DMS 273 treated with DMSO at 0.1 percent for 48 hours (cell line): Measurements from ENCODE around the gene FYN.
"Not testable (repeated sequence)": the region's sequence is repeated elsewhere in the genome, so short reads cannot be mapped to it uniquely, and the experiment has no call there.

Experiments used
- DNase-seq: peaks from one replicate; lab custom pipeline; 2025; lab: John Stamatoyannopoulos, UW

FYN gene

DNA sequence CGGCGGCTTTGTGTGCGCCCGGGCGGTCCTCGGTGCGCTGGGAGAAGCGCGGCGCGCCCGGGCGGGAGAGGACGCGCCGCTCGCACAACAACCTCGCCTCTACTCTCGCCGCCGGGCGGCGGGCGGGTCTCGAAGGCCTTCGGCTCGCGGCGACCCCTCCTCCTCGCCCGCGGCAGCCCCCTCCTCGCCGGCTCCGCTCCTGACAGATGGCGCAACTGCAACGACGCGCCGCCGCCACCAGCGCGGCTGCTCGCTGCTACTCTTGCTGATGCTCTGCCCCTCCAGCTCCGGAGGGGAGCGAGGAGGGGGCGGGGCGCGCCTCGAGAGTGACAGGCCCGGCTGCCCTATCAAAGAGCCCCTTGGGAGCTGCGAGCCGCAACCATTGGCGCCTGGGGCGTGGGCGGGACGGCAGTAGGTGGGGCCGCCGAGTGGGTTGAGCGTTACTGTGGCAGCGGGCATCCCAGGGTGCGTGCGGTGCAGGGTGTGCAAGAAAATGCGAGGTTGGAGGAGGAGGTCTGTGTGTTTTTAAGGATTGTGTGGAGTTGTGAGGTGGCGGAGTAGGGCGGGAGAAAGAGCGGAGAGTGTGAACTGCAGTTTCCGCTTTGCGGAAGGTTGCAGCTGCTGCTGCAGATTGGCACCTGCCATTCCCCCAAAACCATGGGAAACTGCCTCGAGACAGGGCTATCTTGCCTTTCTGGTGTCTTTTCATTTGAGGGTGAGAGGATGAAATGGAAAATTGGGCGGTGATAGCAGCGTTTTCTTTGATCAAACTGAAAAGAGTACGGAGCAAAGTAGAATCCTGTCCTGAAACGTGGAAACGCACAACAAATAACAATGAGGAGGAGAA is at the start of gene FYN:
Gene FYN, minus strand, starts transcription at position 275 of the 847 bp plus-strand sequence. CDS start 153,401 bp downstream, outside the sequence.
- peak; percentile 97 for DNase-seq

DNA sequence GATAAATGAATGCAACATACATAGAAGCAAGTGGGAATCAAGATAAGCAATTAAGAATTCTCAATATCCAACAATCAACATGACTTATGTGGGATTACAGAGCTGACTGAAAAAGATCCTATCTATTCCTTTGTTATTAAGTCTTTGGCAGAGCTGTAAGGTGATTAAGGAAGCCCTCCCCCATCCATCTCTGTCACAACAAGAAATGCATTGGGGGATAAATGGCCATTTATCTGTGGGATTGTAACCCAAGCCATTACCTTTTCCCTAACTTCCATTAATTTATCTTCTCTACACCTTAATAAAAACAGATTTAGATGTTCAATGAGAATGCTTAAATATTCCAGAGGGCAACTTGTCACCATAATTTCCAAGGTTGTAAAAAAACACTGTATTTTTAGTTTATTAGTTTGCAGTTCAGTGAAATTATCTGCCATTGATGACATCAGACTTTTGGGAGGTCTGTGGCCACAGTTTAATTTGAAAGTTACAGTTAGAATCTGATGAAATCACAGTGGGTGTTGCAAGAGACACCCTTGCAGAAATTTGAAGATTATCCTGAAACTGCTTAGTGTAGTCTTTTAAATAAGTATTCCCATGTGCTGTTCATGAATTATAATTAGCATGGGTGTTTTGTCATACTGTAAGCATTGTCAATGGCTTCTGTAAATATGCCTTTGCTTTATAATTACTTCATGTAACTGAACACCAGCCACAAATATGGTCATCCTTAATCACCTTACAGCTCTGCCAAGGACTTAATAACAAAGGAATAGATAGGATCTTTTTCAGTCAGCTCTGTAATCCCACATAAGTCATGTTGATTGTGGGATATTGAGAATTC is 49.4 kb upstream of the FYN start:
- DNase-seq = peak; percentile 37

DNA sequence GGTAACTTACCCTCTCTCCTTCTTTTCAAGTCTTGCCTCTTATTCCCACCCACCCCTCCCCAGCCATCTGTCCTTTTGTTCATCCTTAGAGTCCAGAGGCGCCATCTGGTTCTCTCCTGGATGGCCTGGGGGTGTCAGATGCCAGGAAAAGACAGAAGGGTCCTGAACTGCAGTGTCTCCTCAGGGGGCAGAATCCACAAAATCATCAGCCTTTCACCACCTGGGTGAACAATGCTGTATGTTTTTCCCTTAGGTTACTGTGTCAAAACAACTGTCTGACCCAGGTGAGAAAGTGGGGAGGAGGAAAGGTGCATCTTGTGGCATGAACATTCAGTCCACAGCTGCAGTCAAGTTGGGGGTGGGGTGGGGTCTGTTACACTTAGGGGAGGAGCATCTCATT is 47.9 kb upstream of the FYN start:
- peak; percentile 79 for DNase-seq

DNA sequence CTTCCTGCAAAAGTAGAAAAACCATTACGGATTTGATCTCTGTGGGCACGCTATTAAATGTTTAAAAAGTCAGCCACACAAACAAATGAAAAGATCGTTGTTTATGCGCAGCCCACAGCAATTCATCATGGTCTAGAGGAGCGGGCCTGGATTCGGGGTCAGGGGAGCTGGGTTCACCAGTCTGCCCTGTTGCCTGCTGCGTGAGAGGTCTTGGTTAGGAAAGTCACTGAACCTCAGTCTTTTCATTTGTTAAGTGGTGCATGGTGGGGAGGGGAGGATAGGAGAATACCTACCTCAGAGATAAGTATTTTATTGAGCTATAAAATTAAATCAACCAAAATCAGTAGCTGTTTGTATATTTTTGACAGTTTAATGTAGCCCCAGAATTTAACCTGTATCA is 47.3 kb upstream of the FYN start:
- no peak for DNase-seq

DNA sequence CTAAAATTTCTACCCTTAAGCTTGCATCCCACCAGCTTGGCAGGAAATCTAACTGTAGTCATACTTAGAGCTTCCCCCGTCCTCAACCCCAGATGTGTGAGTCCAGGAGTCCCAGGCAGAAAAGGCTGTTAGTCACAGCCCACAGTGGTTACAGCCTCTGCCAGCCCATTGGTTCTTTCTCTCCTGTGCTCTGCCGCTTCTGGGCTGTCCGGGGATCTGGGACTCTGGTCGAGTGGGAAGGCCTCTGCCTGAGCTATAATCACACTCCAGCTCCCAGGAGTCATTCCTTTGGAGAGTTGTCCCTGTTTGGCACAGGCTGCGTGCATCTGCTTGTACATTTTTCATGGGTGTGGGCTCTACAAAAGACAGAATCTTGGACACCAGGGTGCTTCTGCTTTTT is 45.6 kb upstream of the FYN start:
- no peak for DNase-seq

DNA sequence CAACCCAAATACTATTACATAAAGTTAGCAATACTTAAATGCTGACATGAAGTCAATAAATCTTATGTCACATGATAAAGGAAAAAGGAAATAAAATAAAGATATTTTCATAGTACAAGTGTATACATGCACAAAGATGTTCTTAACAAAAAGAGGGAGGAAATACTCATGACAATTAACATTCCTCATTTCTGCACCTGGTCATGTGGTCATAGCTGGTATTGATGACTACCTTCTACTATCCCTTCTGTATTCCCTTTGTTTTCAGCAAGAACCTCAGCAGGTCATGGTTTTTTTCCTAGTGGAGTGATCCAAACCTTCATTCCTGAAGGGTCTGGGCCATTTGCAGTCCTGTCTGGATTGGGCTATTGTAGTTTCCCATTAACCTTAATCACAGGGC is 43.5 kb upstream of the FYN start:
- no peak for DNase-seq

DNA sequence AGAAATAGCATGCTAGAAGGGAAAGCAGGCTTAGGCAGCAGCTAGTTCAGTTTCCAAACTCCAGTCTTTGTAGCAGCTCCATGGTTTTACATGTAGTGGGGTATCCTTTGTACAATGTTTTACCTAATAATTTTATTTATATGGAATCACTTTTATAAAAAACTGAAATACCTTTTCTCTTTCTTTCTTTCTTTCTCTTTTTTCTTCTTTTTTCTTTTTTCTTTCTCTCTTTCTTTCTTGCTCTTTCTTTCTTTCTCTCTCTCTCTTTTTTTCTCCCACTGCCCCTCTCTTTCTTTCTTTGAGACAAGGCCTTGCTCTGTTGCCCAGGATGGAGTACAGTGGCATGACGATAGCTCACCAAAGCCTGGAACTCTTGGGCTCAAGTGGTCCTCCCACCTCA is 41.4 kb upstream of the FYN start:
- no peak for DNase-seq

DNA sequence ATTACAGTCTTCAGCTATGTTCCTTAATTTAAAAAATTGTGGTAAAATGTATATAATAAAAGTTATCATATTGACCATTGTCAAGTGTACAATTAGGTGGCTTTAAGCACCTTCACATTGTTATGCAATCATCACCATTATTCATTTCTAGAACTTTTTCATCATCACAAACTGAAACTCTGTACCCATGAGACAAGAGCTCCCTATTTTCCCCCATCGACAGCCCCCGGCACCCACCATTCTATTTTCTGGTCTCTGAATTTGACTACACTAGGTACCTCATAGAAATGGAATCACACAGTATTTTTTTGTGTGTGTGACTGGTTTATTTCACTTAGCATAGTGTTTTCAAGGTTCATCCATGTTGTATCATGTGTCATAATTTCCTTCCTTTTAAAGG is 39.7 kb upstream of the FYN start:
- no peak for DNase-seq

DNA sequence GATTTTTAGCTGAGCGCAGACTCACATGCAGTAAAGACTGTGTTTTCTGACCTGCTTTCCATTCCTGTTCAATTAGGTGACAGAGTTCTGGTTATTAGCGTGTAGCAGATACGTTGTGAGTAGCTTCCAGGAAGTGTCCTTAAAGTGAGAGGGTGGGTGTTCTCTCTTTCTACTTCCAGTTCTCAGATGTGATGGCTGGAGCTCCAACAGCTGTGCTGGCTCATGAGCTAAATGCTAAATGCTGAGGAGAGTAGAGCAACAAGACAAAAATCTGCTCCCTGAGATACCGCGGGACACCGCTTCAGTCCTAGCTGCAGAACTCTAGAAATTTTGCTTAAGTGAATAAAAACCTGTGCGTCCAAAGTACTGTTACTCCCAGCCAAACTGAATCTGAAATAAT is 38.2 kb upstream of the FYN start:
- no peak for DNase-seq

DNA sequence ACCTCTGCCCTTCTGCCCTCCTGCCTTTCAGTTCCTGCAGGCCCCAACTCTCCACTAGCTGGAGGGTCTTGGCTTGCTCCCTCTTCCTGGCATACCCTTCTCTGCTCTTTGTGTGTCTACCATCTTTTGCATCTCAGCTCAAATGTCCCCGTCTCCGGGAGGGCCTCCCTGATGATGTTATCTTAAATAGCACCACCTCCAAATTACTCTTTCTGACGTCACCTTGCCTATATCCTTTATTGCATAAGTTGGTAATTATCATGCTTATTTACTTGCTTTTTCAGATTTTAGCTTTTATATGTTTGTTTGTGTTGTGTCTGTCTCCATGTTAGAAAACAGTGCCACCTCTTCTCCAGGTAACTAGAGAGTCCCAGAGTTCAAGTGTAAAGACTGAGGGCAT is 36.0 kb upstream of the FYN start:
- DNase-seq = no peak

DNA sequence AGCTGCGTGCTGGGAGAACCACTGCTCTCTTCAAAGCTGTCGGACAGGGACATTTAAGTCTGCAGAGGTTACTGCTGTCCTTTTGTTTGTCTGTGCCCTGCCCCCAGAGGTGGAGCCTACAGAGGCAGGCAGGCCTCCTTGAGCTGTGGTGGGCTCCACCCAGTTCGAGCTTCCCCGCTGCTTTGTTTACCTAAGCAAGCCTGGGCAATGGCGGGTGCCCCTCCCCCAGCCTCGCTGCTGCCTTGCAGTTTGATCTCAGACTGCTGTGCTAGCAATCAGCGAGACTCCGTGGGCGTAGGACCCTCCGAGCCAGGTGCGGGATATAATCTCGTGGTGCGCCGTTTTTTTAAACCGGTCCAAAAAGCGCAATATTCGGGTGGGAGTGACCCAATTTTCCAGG is 35.1 kb upstream of the FYN start:
- DNase-seq = not testable (repeated sequence)

DNA sequence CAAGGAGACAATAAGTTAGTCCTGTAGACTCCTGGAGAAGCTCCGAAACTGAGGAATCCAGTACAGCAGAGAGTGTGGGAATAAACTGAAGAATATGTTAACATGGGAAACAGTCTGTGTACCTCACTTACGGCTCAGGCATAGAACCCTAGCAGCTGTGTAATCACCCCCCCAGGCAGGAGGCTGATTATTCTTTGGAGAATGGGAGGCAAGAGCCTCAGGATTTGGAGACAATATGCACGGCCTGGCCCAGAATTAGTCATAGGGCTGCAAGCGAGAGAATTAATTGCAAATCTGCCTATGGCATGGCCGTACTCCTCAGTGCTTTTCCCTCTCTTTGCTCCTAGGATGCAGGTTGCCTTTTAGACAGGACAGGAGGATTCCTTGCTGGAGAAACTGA is 27.5 kb upstream of the FYN start:
- DNase-seq = no peak

DNA sequence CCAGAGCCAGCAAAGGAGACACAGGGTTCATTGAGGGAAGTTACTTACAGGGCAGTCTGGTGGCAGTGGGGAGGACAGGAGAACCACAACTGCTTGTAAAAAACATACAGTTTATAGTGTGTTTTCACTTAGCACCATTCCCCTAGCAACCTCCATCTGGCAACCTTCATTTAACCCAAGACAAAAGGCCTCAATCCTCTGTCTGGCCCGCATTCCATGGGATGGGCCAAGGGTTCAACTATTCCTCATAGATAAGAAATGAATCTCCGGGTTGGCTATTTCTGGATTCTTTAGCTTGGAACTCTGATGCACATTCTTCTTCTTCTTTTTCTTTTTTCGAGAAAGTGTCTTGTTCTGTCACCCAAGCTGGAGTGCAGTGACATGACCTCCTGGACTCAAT is 26.3 kb upstream of the FYN start:
- no peak for DNase-seq

DNA sequence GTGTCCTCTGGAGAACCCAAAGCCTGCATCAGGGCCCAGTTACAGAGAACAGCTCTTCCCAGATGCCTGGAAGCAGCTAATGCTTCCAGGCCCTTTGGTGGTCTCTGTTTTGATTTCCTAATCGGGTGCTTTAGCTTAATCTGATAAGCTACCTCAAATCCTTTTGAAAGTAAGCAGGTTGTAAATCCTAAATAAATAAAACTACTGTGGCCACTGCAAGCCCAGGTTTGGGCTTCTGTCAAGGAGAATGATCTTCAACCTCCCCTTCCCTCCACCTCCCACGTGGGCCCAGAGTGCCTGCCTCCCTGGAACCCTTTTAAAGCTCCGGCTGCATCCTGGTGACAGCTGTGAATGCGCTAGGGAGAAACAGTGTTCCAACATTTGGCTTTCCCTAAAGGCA is 25.2 kb upstream of the FYN start:
- DNase-seq = no peak

DNA sequence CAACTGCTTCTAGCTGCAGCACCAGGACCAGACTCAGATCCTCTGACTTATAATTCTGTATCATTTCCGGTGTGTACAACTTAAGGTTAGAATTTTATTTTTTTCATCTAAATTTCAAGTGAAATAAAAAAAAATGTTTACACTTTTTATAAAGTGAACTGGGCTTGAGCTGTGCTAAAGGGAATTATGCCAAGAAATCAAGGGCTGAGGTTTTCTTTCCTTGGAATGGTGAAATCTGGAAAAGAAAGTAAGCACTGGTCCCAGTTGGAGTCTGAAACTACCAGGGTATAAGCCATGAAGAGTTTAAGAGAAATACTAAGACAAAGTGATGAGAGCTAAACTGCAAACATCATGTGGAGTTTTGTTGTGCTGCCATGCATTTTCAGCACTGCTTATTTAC is 21.7 kb upstream of the FYN start:
- DNase-seq = no peak

DNA sequence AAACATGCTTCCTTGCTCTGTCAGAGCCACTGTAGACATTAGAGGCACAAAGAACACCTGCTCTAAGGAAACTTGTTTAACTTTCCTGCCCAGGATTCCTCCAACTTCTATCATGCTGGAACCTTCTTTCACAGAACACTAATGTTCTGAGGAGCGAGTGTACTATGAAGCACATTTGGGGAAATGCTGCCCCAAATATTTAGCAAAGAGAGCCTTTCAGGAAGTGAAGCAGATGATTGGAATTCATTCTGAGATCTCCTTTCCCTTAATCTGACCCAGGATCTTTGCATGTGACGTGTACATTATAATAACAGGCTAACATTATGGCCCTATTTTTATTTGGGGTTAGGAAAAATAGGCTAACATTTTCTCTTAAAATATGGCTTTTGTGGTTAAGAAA is 21.0 kb upstream of the FYN start:
- no peak for DNase-seq

DNA sequence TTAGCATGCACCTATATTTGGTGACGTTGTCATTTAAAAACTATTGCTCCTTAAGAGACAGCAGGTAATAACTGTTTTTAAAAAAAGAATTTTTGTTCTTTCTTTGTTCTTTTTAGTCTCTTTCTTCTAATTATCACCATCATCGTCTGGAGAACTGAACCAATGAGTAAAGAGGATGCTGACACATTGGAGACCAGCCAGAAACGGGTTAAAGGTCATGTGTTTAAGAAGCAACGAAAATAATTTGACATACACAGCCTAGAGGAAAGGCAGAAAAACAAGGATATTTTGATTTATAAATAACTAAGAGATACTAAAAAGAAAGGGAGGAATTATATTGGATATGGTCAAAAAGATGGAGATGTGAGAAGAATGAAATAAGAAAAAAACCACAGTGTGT is 19.2 kb upstream of the FYN start:
- DNase-seq = no peak

DNA sequence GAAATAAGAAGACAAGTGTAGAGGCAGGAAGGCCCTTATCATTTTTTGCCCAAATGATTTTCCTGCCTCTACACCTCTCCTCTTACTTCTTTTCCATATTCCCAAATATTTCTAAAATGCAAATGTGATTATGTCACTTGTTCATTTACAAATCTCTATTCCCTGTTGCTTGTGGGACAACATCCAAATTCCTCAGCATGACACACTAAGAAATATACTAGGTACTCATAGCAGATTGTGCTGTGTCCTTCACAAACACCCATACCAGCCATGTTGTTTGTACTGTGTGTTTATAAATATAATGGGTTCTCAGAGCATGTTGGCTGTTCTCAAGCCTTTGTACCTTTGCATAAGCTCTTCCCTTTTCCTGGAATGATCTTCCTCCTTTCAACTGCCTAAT is 17.7 kb upstream of the FYN start:
- no peak for DNase-seq

DNA sequence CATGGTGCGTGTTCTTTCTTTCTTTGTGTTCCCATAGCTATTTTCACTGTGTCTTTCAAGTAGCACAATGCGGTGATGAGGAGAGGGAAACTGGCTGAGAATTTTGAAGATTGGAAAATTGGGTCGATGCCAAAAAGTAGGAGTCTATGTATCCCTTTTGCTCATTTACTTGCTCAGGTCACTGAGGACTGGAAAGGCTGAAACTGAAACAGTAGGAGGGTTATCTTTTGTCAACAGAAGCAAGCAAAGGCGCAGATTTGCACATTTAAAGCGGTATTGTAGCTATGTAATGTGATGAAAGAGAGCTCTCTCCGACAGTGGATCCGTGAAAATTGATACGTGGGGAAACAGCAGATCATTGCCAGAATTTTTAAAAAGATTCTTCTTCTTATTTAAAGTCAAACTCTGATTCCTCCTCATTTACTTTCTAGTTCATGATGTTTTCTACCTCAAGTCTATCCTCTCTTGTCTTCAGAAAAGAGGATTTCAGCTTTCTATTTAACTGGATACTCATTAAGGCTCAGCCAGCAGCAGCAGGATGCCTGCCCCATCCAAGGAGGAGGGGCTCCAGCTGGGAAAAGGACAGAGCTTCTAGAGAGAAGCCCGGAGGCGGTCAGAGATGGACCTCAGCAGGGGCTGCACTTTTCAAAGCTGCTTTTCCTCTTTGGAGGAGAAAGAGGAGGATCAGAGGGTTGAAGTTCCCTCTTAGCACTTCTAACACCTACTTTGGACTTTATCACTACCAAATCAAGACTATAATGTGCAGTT is 15.9 kb upstream of the FYN start:
- no peak for DNase-seq

DNA sequence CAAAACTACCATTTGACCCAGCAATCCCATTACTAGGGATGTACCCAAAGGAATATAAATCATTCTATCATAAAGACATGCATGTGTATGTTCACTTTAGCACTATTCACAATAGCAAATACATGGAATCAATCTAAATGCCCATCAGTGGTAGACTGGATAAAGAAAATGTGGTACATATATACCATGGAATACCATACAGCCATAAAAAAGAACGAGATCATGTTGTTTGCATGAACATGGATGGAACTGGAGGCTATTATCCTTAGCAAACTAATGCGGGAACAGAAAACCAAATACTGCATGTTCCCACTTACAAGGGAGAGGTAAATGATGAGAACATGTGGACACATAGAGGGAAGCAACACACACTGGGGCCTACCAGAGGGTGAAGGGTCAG is 13.5 kb upstream of the FYN start:
- not testable (repeated sequence) for DNase-seq

DNA sequence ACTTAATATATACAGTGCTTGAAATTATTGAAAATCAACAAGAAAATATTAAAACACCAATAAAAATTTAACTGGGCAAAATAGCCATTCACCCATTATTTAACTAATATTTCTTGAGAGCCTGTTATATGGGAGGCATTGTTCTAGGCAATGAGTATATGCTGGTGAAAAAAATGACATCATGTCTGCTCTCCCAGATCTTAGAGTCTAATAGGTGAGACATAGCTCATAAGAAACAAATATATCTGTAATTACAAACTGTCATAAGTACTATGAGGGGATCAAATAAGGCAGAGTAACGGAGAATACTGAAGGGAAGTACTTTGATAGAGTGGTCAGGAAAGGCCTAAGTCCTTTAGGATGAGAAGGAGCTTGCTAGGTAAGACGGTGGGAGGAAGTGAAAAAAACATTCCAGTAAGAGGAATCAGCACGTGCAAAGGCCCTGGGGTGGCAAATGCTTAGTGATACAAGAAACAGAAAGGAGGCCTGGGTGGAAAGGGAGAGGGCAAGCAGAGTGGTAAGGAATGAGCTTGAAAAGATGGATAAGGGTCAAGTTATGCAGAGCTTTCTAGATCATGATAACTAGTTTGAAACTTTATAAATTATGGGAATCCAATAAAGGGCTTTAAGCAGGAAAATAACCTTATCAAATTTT is 12.2 kb upstream of the FYN start:
- DNase-seq = no peak

DNA sequence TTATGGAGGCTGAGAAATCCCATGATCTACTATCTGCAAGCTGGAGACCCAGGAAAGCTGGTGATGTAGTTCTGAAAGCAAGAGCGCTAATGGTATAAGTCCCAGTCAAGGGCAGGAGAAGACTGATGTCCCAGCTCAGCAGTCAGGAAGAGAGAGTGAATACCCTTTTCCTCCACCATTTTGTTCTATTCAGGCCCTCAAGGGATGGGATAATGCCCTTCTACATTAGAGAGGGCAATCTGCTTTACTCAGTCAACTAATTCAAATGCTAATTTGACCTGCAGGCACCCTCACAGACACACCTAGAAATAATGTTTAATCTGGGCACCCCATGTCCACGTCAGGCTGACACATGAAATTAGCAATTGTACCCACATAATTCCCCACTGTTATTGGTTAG is 10.8 kb upstream of the FYN start:
- DNase-seq = no peak
